HTR-8/SVneo (cell line): Measurements from ENCODE around the gene TMUB2.
"Not testable (repeated sequence)": the region's sequence is repeated elsewhere in the genome, so short reads cannot be mapped to it uniquely, and the experiment has no call there.

Experiments
- DNase-seq: peaks from one replicate; pipeline ENCODE4 v3.0.0; 2011; ENCODE audit warnings: low spot score, mixed read lengths; ENCODE audit not compliant: insufficient read length
- FAIRE-seq: peaks from 2 replicates; lab custom pipeline; 2011; peaks lifted over from hg19 to GRCh38; lab: Jason Lieb, UNC

Gene TMUB2

GRCh38 chr17:44216173-44216572 lies 29.4 kb downstream of the TMUB2 start:
- FAIRE-seq (peak; percentile 52), DNase-seq (no peak)

GRCh38 chr17:44216694-44217093 lies 29.9 kb downstream of the TMUB2 start:
- peak; percentile 9 for FAIRE-seq

GRCh38 chr17:44217738-44218343 lies 31.1 kb downstream of the TMUB2 start:
- DNase-seq, result no peak
- peak; percentile 62 for FAIRE-seq

More at GRCh38 chr17:44216694-44217093, 29.9 kb downstream of the TMUB2 start:
- DNase-seq, result no peak

- FAIRE-seq (peak; percentile 86), DNase-seq (peak; percentile 89)
Measured at GRCh38 chr17:44218344-44219107, 31.8 kb downstream of the TMUB2 start.

GRCh38 chr17:44219108-44219615 lies 32.4 kb downstream of the TMUB2 start:
- peak; percentile 72 for DNase-seq

GRCh38 chr17:44219616-44220212 lies 32.9 kb downstream of the TMUB2 start, which contains the start of gene UBTF:
TSS of gene UBTF (minus strand) at chr17:44219675. CDS start at chr17:44218229, 1,446 bp downstream.
- DNase-seq (peak; percentile 57), FAIRE-seq (no peak)

More at GRCh38 chr17:44219108-44219615, 32.4 kb downstream of the TMUB2 start:
- no peak for FAIRE-seq

- no peak for FAIRE-seq
Measured at GRCh38 chr17:44220213-44221083, 33.7 kb downstream of the TMUB2 start.

GRCh38 chr17:44221084-44221861 lies 34.5 kb downstream of the TMUB2 start:
- DNase-seq (peak; percentile 59), FAIRE-seq (peak; percentile 58)

More at GRCh38 chr17:44220213-44221083, 33.7 kb downstream of the TMUB2 start:
- peak; percentile 32 for DNase-seq

- FAIRE-seq (no peak), DNase-seq (peak; percentile 47)
Measured at GRCh38 chr17:44221862-44222111, 35.0 kb downstream of the TMUB2 start.

- peak; percentile 81 for FAIRE-seq
- DNase-seq, result peak; percentile 89
Measured at GRCh38 chr17:44222112-44222869, 35.5 kb downstream of the TMUB2 start.

GRCh38 chr17:44223541-44224071 lies 36.8 kb downstream of the TMUB2 start:
- no peak for DNase-seq
- FAIRE-seq, result no peak

GRCh38 chr17:44229090-44229489 lies 42.3 kb downstream of the TMUB2 start:
- FAIRE-seq (no peak), DNase-seq (no peak)

GRCh38 chr17:44230140-44230539 lies 43.4 kb downstream of the TMUB2 start:
- DNase-seq, result no peak
- FAIRE-seq, result no peak

GRCh38 chr17:44232061-44232460 lies 45.3 kb downstream of the TMUB2 start:
- no peak for DNase-seq
- FAIRE-seq, result no peak

GRCh38 chr17:44233582-44233981 lies 46.8 kb downstream of the TMUB2 start:
- DNase-seq, result no peak
- FAIRE-seq, result no peak

- FAIRE-seq, result peak; percentile 88
- peak; percentile 57 for DNase-seq
Measured at GRCh38 chr17:44235583-44235936, 48.8 kb downstream of the TMUB2 start.

- DNase-seq, result no peak
- FAIRE-seq, result peak; percentile 40
Measured at GRCh38 chr17:44236444-44236991, 49.7 kb downstream of the TMUB2 start.

- not testable (repeated sequence) for DNase-seq
Measured at GRCh38 chr17:44237886-44238285, 51.1 kb downstream of the TMUB2 start.

More at GRCh38 chr17:44237886-44238285, 51.1 kb downstream of the TMUB2 start:
- not testable (repeated sequence) for FAIRE-seq
